HepG2 (cell line): Measurements from ENCODE around the gene IL32. TPM values are rescaled to one million over a fixed set of nuclear protein-coding genes. Genes with fewer than 3 reads are reported as not detected.

Source experiments
- ATAC-seq: fragments of 200-7000 bp; cut with Tn5 transposase; 3 replicates; pipeline ENCODE4 v1.9.1; 2020; ENCODE audit warnings: mild to moderate bottlenecking, moderate library complexity
- BruUV-seq: library from RNA; stranded (reverse); fragments of 400-500 nt; replicated peaks from 2 replicates; lab custom pipeline; 2021; lab: Mats Ljungman, UMichigan
- CTCF ChIA-PET: fragments of 300-600 bp; formaldehyde crosslinking; extraction: SDS; loops from one replicate; lab custom pipeline; 2021; ENCODE audit warnings: low total read pairs, inconsistent platforms, low intra/inter-chr PET ratio; lab: Yijun Ruan, JAX
- POLR2A ChIA-PET: fragments of 350-600 bp; sonication (Branson Sonifier 250); formaldehyde crosslinking; loops from one replicate; lab custom pipeline; 2020; ENCODE audit warnings: antibody characterized with exemption, inconsistent platforms; lab: Yijun Ruan, JAX
- DNase-seq: peaks from one replicate; pipeline ENCODE4 v3.0.0-alpha.2; 2015; ENCODE audit warnings: low spot score
- FAIRE-seq: peaks from 3 replicates; lab custom pipeline; 2011; peaks lifted over from hg19 to GRCh38; lab: Jason Lieb, UNC
- H2AFZ ChIP-seq: one replicate; pipeline ENCODE4 v1.6.1; 2011; ENCODE audit warnings: low read length, inconsistent platforms
- H3K27ac ChIP-seq: fragments of 300-600 bp; 3 replicates; pipeline ENCODE4 v1.8.0; 2011; ENCODE audit warnings: mixed run types, mild to moderate bottlenecking, mixed read lengths, low read length, inconsistent platforms; ENCODE audit not compliant: insufficient read depth; ENCODE audit errors: extremely low read length
- H3K27me3 ChIP-seq, 2 experiments: fragments of 200-600 bp in 1 of 2; 2 replicates in 1 of 2; 3 replicates in 1 of 2; pipeline versions ENCODE4 v1.6.0 to v1.8.0; 2011; ENCODE audit warnings: low read length in 2 of 2, mild to moderate bottlenecking in 2 of 2, moderate library complexity in 2 of 2, inconsistent platforms in 1 of 2; ENCODE audit not compliant: insufficient read depth in 2 of 2, control insufficient read depth in 1 of 2
- H3K36me3 ChIP-seq, 2 experiments: fragments of 200-600 bp in 1 of 2; replicated peaks in 1 of 2; 2 replicates in 1 of 2; 3 replicates in 1 of 2; pipeline versions ENCODE4 v1.5.1 to v1.8.0; 2011; ENCODE audit warnings: low read length in 2 of 2, inconsistent platforms in 1 of 2; ENCODE audit not compliant: insufficient read depth in 2 of 2, control insufficient read depth in 1 of 2
- H3K4me1 ChIP-seq: 2 replicates; pipeline ENCODE4 v1.5.1; 2012; ENCODE audit warnings: low read length, inconsistent platforms; ENCODE audit not compliant: insufficient read depth
- H3K4me2 ChIP-seq: 2 replicates; pipeline ENCODE4 v1.6.0; 2011; ENCODE audit warnings: low read depth, low read length, inconsistent platforms
- H3K4me3 ChIP-seq, 3 experiments: fragments of 200-600 bp in 1 of 3; sonication (generic), shearing (Covaris generic) in 1 of 3; replicated peaks in 1 of 3; 2 replicates each; pipeline ENCODE4 v1.5.1; 2011 to 2016; ENCODE audit warnings: low read length in 3 of 3, inconsistent platforms in 2 of 3, low read depth in 2 of 3, mild to moderate bottlenecking in 2 of 3, control low read depth in 1 of 3, mixed read lengths in 1 of 3; ENCODE audit not compliant: insufficient read depth in 1 of 3
- H3K79me2 ChIP-seq: one replicate; pipeline ENCODE4 v1.6.1; 2011; ENCODE audit warnings: low read length, inconsistent platforms; ENCODE audit not compliant: insufficient read depth
- H3K9ac ChIP-seq: 2 replicates; pipeline ENCODE4 v1.6.0; 2011; ENCODE audit warnings: mild to moderate bottlenecking, low read depth, low read length, inconsistent platforms; ENCODE audit not compliant: insufficient read depth
- H3K9me3 ChIP-seq: 2 replicates; pipeline ENCODE4 v1.5.1; 2012; ENCODE audit warnings: mild to moderate bottlenecking, low read length
- H4K20me1 ChIP-seq: 2 replicates; pipeline ENCODE4 v1.6.0; 2011; ENCODE audit warnings: inconsistent platforms, mild to moderate bottlenecking, low read length, moderate library complexity; ENCODE audit not compliant: insufficient read depth
- AGO2 ChIP-seq: fragments of 200-400 bp; formaldehyde crosslinking; optimal IDR thresholded peaks from 2 replicates; pipeline ENCODE3; 2017; ENCODE audit warnings: mild to moderate bottlenecking, low read depth, low read length, moderate library complexity
- MEIS1 ChIP-seq: sonication (generic); formaldehyde crosslinking; IDR thresholded peaks from 2 replicates; pipeline ENCODE4 v1.9.0; 2021; ENCODE audit warnings: mild to moderate bottlenecking, missing genetic modification reagents, moderate library complexity, borderline replicate concordance
- MYNN ChIP-seq: sonication (generic); formaldehyde crosslinking; IDR thresholded peaks from 2 replicates; pipeline ENCODE4 v1.4.0; 2020; ENCODE audit warnings: mild to moderate bottlenecking, low read depth, missing genetic modification reagents
- ZNF124 ChIP-seq: sonication (generic); formaldehyde crosslinking; IDR thresholded peaks from 2 replicates; pipeline ENCODE4 v1.4.0; 2020; ENCODE audit warnings: missing genetic modification reagents
- ZNF350 ChIP-seq: sonication (generic); formaldehyde crosslinking; IDR thresholded peaks from 2 replicates; pipeline ENCODE4 v1.4.0; 2020; ENCODE audit warnings: mild to moderate bottlenecking, low read depth, missing genetic modification reagents, borderline replicate concordance
- WGBS: methylation state at CpG from one replicate; pipeline ENCODE4 v1.1.6; 2017; ENCODE audit warnings: low lambda C conversion rate; 5-methylcytosine and 5-hydroxymethylcytosine counted together
- in situ Hi-C: cut with HindIII; loops from 2 replicates; pipeline ENCODE4 v1.10.0; 2017; ENCODE audit warnings: low pct_unique_long_range_greater_than_20kb; ENCODE audit not compliant: extremely low pct_ligation_motif_present
- intact Hi-C: fragments of 100-400 bp; cut with micrococcal nuclease; formaldehyde crosslinking; loops from one replicate; pipeline ENCODE4 v1.10.0; 2022; ENCODE audit not compliant: unreplicated experiment
- polyA plus RNA-seq, 8 experiments: library from polyadenylated mRNA; depleted of rRNA in 3 of 8; stranded (reverse) in 7 of 8; unstranded in 1 of 8; fragments of >200 nt; fragmentation: Illumina TruSeq in 4 of 8; extraction: Trizol in 4 of 8; gene quantifications; 2 replicates each; pipeline versions ENCODE4 v1.2.1 to v1.2.3, GENCODE V29; 2011 to 2016; ENCODE audit warnings: low read depth in 4 of 8, missing spikeins in 1 of 8, mixed read lengths in 1 of 8; ENCODE audit not compliant: insufficient read depth in 1 of 8
- total RNA-seq, 5 experiments: library from RNA; depleted of rRNA; stranded (reverse); fragments of >200 nt; fragmentation: Illumina TruSeq; extraction: Trizol; gene quantifications; 2 replicates each; pipeline ENCODE4 v1.2.3, GENCODE V29; 2016; ENCODE audit warnings: low read depth in 1 of 5
- TF ChIP-seq, protein P1 (sequence below): sonication (generic); formaldehyde crosslinking; IDR thresholded peaks from 2 replicates; pipeline ENCODE4 v1.4.0; 2020; ENCODE audit warnings: mild to moderate bottlenecking, missing genetic modification reagents
- TF ChIP-seq, protein P2 (sequence below): sonication (generic); formaldehyde crosslinking; IDR thresholded peaks from 2 replicates; pipeline ENCODE4 v1.5.1; 2020; ENCODE audit warnings: mild to moderate bottlenecking, missing genetic modification reagents, moderate library complexity
- TF ChIP-seq, protein P3 (sequence below): sonication (generic); formaldehyde crosslinking; IDR thresholded peaks from 2 replicates; pipeline ENCODE4 v1.5.0; 2020; ENCODE audit warnings: mild to moderate bottlenecking, missing genetic modification reagents, moderate library complexity
- TF ChIP-seq, protein P4 (sequence below): sonication (generic); formaldehyde crosslinking; IDR thresholded peaks from 2 replicates; pipeline ENCODE4 v1.5.0; 2020; ENCODE audit warnings: missing genetic modification reagents
- TF ChIP-seq, protein P5 (sequence below): sonication (generic); formaldehyde crosslinking; IDR thresholded peaks from 2 replicates; pipeline ENCODE4 v1.4.0; 2020; ENCODE audit warnings: mild to moderate bottlenecking, missing genetic modification reagents
- TF ChIP-seq, protein P6 (sequence below): sonication (generic); IDR thresholded peaks from 2 replicates; pipeline ENCODE4 v1.6.1; 2016; ENCODE audit warnings: low read depth, borderline replicate concordance

The IL32 gene
- total and polyA plus RNA-seq, 2 of the 13 experiments (the other 11 are each of a cell fraction or from before 2014, with no cell fraction given) = 115 to 165 TPM

DNA sequence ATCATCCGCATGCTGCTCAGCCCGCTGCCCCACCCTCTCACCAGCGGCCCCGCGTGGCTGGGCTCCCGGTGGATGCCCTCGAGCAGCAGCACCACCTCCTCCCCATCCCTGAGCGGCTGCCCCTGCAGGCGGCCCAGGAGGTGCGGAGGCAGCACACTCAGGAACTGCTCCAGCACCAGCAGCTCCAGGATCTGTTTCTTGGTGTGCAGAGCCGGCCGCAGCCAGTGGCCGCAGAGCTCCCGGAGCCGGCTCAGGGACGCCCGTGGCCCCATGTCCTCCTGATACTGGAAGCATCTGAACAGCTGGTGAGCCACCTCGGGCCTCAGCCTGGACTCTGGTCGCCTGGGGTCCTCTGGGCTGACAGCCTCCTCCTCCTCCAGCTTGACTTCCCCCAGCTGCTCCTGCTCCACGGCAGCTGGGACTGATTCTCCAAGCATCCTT lies 27.1 kb downstream of the IL32 start:
- H3K4me3 ChIP-seq = no peak overlapping the region; a peak in 1 of 6 replicates
- H3K27me3 ChIP-seq = peaks cover 0 to 15% of the 10 kb centered on the region in 2 experiments; a peak in 2 of 5 replicates
- no peaks in the 10 kb centered on the region for H4K20me1 ChIP-seq
- DNase-seq (no peak), ATAC-seq (peak; percentile 61), FAIRE-seq (no peak)
- H2AFZ ChIP-seq = no peak overlapping the region
- TF ChIP-seq, protein P1, sequence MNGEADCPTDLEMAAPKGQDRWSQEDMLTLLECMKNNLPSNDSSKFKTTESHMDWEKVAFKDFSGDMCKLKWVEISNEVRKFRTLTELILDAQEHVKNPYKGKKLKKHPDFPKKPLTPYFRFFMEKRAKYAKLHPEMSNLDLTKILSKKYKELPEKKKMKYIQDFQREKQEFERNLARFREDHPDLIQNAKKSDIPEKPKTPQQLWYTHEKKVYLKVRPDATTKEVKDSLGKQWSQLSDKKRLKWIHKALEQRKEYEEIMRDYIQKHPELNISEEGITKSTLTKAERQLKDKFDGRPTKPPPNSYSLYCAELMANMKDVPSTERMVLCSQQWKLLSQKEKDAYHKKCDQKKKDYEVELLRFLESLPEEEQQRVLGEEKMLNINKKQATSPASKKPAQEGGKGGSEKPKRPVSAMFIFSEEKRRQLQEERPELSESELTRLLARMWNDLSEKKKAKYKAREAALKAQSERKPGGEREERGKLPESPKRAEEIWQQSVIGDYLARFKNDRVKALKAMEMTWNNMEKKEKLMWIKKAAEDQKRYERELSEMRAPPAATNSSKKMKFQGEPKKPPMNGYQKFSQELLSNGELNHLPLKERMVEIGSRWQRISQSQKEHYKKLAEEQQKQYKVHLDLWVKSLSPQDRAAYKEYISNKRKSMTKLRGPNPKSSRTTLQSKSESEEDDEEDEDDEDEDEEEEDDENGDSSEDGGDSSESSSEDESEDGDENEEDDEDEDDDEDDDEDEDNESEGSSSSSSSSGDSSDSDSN (CRISPR knock-in tag) = peak; percentile 29; the same call in 1 of the 2 replicates
- no peak for TF ChIP-seq ZNF124 (CRISPR knock-in tag)
- no peak for TF ChIP-seq MEIS1
- no peak for TF ChIP-seq MYNN (CRISPR knock-in tag)
- TF ChIP-seq, protein P2, sequence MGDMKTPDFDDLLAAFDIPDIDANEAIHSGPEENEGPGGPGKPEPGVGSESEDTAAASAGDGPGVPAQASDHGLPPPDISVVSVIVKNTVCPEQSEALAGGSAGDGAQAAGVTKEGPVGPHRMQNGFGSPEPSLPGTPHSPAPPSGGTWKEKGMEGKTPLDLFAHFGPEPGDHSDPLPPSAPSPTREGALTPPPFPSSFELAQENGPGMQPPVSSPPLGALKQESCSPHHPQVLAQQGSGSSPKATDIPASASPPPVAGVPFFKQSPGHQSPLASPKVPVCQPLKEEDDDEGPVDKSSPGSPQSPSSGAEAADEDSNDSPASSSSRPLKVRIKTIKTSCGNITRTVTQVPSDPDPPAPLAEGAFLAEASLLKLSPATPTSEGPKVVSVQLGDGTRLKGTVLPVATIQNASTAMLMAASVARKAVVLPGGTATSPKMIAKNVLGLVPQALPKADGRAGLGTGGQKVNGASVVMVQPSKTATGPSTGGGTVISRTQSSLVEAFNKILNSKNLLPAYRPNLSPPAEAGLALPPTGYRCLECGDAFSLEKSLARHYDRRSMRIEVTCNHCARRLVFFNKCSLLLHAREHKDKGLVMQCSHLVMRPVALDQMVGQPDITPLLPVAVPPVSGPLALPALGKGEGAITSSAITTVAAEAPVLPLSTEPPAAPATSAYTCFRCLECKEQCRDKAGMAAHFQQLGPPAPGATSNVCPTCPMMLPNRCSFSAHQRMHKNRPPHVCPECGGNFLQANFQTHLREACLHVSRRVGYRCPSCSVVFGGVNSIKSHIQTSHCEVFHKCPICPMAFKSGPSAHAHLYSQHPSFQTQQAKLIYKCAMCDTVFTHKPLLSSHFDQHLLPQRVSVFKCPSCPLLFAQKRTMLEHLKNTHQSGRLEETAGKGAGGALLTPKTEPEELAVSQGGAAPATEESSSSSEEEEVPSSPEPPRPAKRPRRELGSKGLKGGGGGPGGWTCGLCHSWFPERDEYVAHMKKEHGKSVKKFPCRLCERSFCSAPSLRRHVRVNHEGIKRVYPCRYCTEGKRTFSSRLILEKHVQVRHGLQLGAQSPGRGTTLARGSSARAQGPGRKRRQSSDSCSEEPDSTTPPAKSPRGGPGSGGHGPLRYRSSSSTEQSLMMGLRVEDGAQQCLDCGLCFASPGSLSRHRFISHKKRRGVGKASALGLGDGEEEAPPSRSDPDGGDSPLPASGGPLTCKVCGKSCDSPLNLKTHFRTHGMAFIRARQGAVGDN (CRISPR knock-in tag) = peak; percentile 31
- TF ChIP-seq, protein P3, sequence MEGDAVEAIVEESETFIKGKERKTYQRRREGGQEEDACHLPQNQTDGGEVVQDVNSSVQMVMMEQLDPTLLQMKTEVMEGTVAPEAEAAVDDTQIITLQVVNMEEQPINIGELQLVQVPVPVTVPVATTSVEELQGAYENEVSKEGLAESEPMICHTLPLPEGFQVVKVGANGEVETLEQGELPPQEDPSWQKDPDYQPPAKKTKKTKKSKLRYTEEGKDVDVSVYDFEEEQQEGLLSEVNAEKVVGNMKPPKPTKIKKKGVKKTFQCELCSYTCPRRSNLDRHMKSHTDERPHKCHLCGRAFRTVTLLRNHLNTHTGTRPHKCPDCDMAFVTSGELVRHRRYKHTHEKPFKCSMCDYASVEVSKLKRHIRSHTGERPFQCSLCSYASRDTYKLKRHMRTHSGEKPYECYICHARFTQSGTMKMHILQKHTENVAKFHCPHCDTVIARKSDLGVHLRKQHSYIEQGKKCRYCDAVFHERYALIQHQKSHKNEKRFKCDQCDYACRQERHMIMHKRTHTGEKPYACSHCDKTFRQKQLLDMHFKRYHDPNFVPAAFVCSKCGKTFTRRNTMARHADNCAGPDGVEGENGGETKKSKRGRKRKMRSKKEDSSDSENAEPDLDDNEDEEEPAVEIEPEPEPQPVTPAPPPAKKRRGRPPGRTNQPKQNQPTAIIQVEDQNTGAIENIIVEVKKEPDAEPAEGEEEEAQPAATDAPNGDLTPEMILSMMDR = peak; percentile 28; the same call in 1 of the 2 replicates
- TF ChIP-seq, protein P4, sequence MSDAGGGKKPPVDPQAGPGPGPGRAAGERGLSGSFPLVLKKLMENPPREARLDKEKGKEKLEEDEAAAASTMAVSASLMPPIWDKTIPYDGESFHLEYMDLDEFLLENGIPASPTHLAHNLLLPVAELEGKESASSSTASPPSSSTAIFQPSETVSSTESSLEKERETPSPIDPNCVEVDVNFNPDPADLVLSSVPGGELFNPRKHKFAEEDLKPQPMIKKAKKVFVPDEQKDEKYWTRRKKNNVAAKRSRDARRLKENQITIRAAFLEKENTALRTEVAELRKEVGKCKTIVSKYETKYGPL (CRISPR knock-in tag) = no peak
- no peak; the same call in 1 of the 2 replicates for TF ChIP-seq ZNF350 (CRISPR knock-in tag)
- TF ChIP-seq, protein P5, sequence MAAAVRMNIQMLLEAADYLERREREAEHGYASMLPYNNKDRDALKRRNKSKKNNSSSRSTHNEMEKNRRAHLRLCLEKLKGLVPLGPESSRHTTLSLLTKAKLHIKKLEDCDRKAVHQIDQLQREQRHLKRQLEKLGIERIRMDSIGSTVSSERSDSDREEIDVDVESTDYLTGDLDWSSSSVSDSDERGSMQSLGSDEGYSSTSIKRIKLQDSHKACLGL (CRISPR knock-in tag) = 0 out of 2 replicates have a peak, but pooled peaks have one; percentile 27
- peak; percentile 57 for TF ChIP-seq AGO2
- TF ChIP-seq, protein P6, sequence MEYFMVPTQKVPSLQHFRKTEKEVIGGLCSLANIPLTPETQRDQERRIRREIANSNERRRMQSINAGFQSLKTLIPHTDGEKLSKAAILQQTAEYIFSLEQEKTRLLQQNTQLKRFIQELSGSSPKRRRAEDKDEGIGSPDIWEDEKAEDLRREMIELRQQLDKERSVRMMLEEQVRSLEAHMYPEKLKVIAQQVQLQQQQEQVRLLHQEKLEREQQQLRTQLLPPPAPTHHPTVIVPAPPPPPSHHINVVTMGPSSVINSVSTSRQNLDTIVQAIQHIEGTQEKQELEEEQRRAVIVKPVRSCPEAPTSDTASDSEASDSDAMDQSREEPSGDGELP = peak; percentile 39; the same call in 1 of the 2 replicates
- no peak overlapping the region for H3K27ac ChIP-seq
- no peaks in the 10 kb centered on the region for H3K36me3 ChIP-seq
- WGBS = 7% methylated on average over 4 of the region's 20 CpGs
- peaks cover 15% of the 10 kb centered on the region for H3K4me1 ChIP-seq
- ChIA-PET CTCF (no interaction called here), POLR2A (no interaction called here)
- intact Hi-C loops = no loop called here
- in situ Hi-C loops = no loop called here
- peak overlapping the region; percentile 36; the same call in 1 of the 2 replicates for H3K4me2 ChIP-seq
- H3K9ac ChIP-seq = no peak overlapping the region
- H3K9me3 ChIP-seq = no peaks in the 10 kb centered on the region
- BruUV-seq = no TSS peak
- no peaks in the 10 kb centered on the region for H3K79me2 ChIP-seq
